BJ (cell line): ENCODE data around the gene NBPF3. TPM values are rescaled to one million over a fixed set of nuclear protein-coding genes. Genes with fewer than 3 reads are reported as not detected.
"Not testable (repeated sequence)": the region's sequence is repeated elsewhere in the genome, so short reads cannot be mapped to it uniquely, and the experiment has no call there.

Experiments
- CTCF ChIA-PET: fragments of 350-600 bp; formaldehyde crosslinking; extraction: SDS; loops from one replicate; lab custom pipeline; 2021; ENCODE audit warnings: antibody characterized with exemption, inconsistent platforms; lab: Yijun Ruan, JAX
- POLR2A ChIA-PET: fragments of 300-600 bp; sonication (Branson Sonifier 250); formaldehyde crosslinking; extraction: SDS; loops from one replicate; lab custom pipeline; 2021; ENCODE audit warnings: antibody characterized with exemption; lab: Charles Lee
- DNase-seq: peaks from one replicate; pipeline ENCODE4 v3.0.0-alpha.2; 2011; ENCODE audit warnings: low read depth
- H3K27me3 ChIP-seq: 2 replicates; pipeline ENCODE4 v1.6.0; 2011; ENCODE audit warnings: low read length; ENCODE audit not compliant: control insufficient read depth, insufficient read depth
- H3K36me3 ChIP-seq: 2 replicates; pipeline ENCODE4 v1.5.1; 2011; ENCODE audit warnings: low read length; ENCODE audit not compliant: control insufficient read depth, insufficient read depth
- H3K4me3 ChIP-seq: 2 replicates; pipeline ENCODE4 v1.5.1; 2011; ENCODE audit warnings: low read depth, mild to moderate bottlenecking, control low read depth, low read length
- CTCF ChIP-seq: IDR thresholded peaks from 2 replicates; pipeline ENCODE4 v1.5.1; 2011; ENCODE audit warnings: low read depth, mild to moderate bottlenecking, control low read depth, inconsistent platforms, low read length, moderate library complexity; ENCODE audit not compliant: insufficient read depth
- polyA plus RNA-seq: library from polyadenylated mRNA; depleted of rRNA; stranded (reverse); fragments of >200 nt; gene quantifications from 2 replicates; pipeline ENCODE4 v1.2.3, GENCODE V29; 2011

NBPF3 gene
- polyA plus RNA-seq, 1 experiment, result 17.8 TPM

GRCh38 chr1:21430875-21431274, 9.1 kb upstream of the NBPF3 start:
- H3K27me3 ChIP-seq, CTCF ChIA-PET, DNase-seq, POLR2A ChIA-PET, H3K4me3 ChIP-seq, H3K36me3 ChIP-seq: not testable (repeated sequence)

GRCh38 chr1:21434394-21434793, 5.5 kb upstream of the NBPF3 start:
- Histone ChIP-seq H3K27me3 (no peaks in the 10 kb centered on the region), H3K4me3 (no peak overlapping the region), H3K36me3 (no peaks in the 10 kb centered on the region)
- ChIA-PET POLR2A (no interaction called here), CTCF (no interaction called here)
- TF ChIP-seq CTCF, result no peak
- DNase-seq, result no peak

GRCh38 chr1:21435646-21436487, 4.1 kb upstream of the NBPF3 start:
- Histone ChIP-seq H3K27me3 (no peaks in the 10 kb centered on the region), H3K36me3 (no peaks in the 10 kb centered on the region), H3K4me3 (no peak overlapping the region)
- no peak for DNase-seq
- TF ChIP-seq CTCF, result no peak
- ChIA-PET CTCF (no interaction called here), POLR2A (no interaction called here)

GRCh38 chr1:21436488-21437340, 3.2 kb upstream of the NBPF3 start:
- Histone ChIP-seq H3K36me3 (no peaks in the 10 kb centered on the region), H3K4me3 (peak overlapping the region; percentile 26), H3K27me3 (no peaks in the 10 kb centered on the region)
- POLR2A ChIA-PET, result no interaction called here
- TF ChIP-seq CTCF, result no peak
- CTCF ChIA-PET, result interaction anchor here (0.9 to 1.1 kb wide), 2 partner anchors 56 to 74 kb away, joined by 4 read pairs; no protein-coding TSS in a partner anchor
- DNase-seq, result no peak

- H3K4me3 ChIP-seq, result no peak overlapping the region
- ChIA-PET POLR2A (no interaction called here), CTCF (interaction anchor here (0.9 to 1.1 kb wide), 2 partner anchors 55 to 74 kb away, joined by 4 read pairs; no protein-coding TSS in a partner anchor)
- H3K36me3 ChIP-seq, result no peaks in the 10 kb centered on the region
- DNase-seq, result no peak
- no peaks in the 10 kb centered on the region for H3K27me3 ChIP-seq
- TF ChIP-seq CTCF, result no peak
These were observed 2.6 kb upstream of the NBPF3 start for GRCh38 chr1:21437341-21437640.

GRCh38 chr1:21438646-21439312, 1.2 kb upstream of the NBPF3 start:
- H3K4me3 ChIP-seq, CTCF ChIA-PET, H3K36me3 ChIP-seq, H3K27me3 ChIP-seq, DNase-seq, POLR2A ChIA-PET: not testable (repeated sequence)
